Left ventricle myocardium inferior (tissue), 1 donor: ENCODE data around the gene CTSC. TPM values are rescaled to one million over a fixed set of nuclear protein-coding genes. Genes with fewer than 3 reads are reported as not detected.

Source experiments
- DNase-seq: peaks from one replicate; pipeline ENCODE4 v3.0.0-alpha.2; 2020
- H3K27ac ChIP-seq: fragments of 200-600 bp; replicated peaks from 2 replicates; pipeline ENCODE4 v1.8.0; 2021
- H3K27me3 ChIP-seq: fragments of 200-600 bp; 2 replicates; pipeline ENCODE4 v1.8.0; 2021; ENCODE audit warnings: low read depth
- H3K36me3 ChIP-seq: fragments of 200-600 bp; 2 replicates; pipeline ENCODE4 v1.8.0; 2021
- H3K4me1 ChIP-seq: fragments of 200-600 bp; 2 replicates; pipeline ENCODE4 v1.8.0; 2021
- H3K4me3 ChIP-seq: fragments of 200-600 bp; 2 replicates; pipeline ENCODE4 v1.8.0; 2021; ENCODE audit warnings: mild to moderate bottlenecking, moderate library complexity
- H3K9me3 ChIP-seq: fragments of 200-600 bp; replicated peaks from 2 replicates; pipeline ENCODE4 v1.8.0; 2021
- intact Hi-C: fragments of 100-400 bp; cut with micrococcal nuclease; formaldehyde crosslinking; loops from one replicate; pipeline ENCODE4 v1.11.0; 2022
- total RNA-seq: library from RNA; stranded (reverse); fragmentation: NEBNext Ultra II Directional; extraction: Animal tissue kit (Norgen Biotek cat#: 25700); gene quantifications from one replicate; pipeline ENCODE4 v1.2.1, GENCODE V29; 2021
- TF ChIP-seq, protein P1 (sequence below): fragments of 200-600 bp; IDR thresholded peaks from 2 replicates; pipeline ENCODE4 v1.8.0; 2021; ENCODE audit warnings: antibody characterized with exemption, mild to moderate bottlenecking, borderline replicate concordance
- donor health status: DM: no; HTN: yes; CAD: no; lungs with severe emphysema.

CTSC gene
- total RNA-seq, 1 donor from 2014 or later: 20.0 TPM

DNA sequence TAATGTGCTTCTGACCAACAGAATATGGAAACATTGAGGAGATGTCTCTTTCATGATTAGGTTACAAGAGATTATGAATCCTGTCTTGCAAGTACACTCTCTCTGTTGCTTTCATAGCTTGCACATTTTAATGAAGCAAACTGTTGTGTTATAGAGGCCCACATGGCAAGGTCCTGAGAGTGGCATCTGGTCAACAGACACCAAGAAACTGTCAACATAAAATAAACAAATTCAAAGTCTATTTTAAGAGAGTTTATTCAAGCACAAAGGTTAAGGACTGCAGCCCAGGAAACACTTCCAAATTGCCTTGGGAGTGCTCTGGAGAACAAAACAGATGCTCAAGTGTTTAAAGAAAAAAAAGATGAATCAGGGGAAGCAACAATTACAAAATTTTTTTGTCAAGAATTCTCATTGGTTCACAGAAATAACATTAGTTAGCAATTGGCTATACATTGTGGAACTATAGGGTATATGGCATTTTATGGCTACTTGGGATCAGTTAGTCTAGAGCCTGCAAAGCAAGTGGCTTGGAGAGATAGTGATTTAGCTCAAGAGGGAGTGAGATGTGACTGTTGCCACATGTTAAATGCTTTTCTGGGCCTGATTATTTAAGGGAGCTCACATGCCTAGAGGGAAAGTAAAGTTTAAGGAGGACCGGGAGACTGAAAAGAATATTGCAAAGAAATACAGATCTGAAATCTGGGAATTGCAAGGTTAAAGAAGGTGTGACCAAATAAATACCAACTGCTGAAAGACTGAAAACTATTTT is 54.6 kb downstream of the CTSC start:
- intact Hi-C loops: no loop called here

DNA sequence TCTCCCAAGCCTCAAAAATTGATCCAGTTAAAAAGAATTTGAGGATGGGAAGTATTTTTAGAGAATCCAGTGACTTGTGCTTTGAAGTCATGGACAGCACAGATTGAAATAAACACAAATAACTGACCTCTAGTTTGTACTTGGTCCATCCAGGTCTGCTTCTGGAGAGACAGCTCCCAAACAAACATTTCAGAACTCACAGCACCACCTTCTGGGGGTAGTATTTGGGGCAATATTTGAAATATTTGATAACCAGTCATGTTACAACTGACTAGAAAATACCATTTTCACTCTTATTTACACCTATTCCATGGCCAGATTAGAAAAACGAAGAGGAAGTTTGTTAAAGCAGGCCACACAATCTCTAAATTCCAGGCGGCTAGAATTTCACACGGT is 56.2 kb downstream of the CTSC start:
- no peak overlapping the region for H3K4me3 ChIP-seq
- DNase-seq: no peak
- intact Hi-C loops: no loop called here
- H3K27me3 ChIP-seq: no peaks in the 10 kb centered on the region
- H3K27ac ChIP-seq: no peak overlapping the region
- peaks cover 46% of the 10 kb centered on the region for H3K4me1 ChIP-seq
- no peaks in the 10 kb centered on the region for H3K9me3 ChIP-seq
- H3K36me3 ChIP-seq: no peaks in the 10 kb centered on the region
- TF ChIP-seq, protein P1, sequence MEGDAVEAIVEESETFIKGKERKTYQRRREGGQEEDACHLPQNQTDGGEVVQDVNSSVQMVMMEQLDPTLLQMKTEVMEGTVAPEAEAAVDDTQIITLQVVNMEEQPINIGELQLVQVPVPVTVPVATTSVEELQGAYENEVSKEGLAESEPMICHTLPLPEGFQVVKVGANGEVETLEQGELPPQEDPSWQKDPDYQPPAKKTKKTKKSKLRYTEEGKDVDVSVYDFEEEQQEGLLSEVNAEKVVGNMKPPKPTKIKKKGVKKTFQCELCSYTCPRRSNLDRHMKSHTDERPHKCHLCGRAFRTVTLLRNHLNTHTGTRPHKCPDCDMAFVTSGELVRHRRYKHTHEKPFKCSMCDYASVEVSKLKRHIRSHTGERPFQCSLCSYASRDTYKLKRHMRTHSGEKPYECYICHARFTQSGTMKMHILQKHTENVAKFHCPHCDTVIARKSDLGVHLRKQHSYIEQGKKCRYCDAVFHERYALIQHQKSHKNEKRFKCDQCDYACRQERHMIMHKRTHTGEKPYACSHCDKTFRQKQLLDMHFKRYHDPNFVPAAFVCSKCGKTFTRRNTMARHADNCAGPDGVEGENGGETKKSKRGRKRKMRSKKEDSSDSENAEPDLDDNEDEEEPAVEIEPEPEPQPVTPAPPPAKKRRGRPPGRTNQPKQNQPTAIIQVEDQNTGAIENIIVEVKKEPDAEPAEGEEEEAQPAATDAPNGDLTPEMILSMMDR: no peak

More for the DNA sequence above, 54.6 kb downstream of the CTSC start:
- TF ChIP-seq, protein P1: no peak
- no peak overlapping the region for H3K4me3 ChIP-seq
- no peak for DNase-seq
- no peaks in the 10 kb centered on the region for H3K36me3 ChIP-seq
- no peaks in the 10 kb centered on the region for H3K27me3 ChIP-seq
- H3K4me1 ChIP-seq: peaks cover 46% of the 10 kb centered on the region
- peak overlapping the region; percentile 23 for H3K27ac ChIP-seq
- H3K9me3 ChIP-seq: no peaks in the 10 kb centered on the region

DNA sequence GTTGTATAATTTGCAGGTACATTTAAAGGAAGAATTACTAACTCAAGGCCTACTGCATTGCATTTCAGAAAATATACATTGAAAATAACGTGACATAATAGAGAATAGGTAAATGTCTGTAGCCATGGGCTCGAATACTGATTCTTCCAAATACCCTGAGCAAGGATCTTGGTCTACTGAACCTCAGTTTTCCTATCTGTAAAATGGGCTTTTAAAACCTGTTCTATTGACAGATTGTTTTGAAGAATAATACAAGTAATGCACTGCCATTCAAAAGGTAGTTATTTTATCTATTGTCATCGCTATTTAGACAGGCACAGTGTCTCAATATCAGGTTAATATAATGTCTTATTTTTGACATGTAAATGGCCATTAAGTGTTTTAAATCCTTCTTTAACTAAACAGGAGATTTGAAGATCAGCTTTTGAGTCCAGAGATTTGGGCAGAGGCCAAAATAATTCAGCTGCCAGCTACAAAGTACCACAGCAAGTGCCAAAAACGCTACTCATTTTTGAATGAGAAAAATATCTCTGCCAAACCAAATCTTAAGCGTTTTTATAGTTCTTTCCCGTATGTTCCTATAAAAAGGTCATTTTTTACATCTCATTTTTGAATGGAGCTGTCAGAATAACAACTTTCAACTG is 56.7 kb downstream of the CTSC start:
- no peak overlapping the region for H3K4me3 ChIP-seq
- H3K27me3 ChIP-seq: no peaks in the 10 kb centered on the region
- intact Hi-C loops: no loop called here
- no peak for DNase-seq
- H3K36me3 ChIP-seq: no peaks in the 10 kb centered on the region
- H3K9me3 ChIP-seq: no peaks in the 10 kb centered on the region
- TF ChIP-seq, protein P1: no peak
- H3K27ac ChIP-seq: no peak overlapping the region
- H3K4me1 ChIP-seq: peaks cover 44% of the 10 kb centered on the region

DNA sequence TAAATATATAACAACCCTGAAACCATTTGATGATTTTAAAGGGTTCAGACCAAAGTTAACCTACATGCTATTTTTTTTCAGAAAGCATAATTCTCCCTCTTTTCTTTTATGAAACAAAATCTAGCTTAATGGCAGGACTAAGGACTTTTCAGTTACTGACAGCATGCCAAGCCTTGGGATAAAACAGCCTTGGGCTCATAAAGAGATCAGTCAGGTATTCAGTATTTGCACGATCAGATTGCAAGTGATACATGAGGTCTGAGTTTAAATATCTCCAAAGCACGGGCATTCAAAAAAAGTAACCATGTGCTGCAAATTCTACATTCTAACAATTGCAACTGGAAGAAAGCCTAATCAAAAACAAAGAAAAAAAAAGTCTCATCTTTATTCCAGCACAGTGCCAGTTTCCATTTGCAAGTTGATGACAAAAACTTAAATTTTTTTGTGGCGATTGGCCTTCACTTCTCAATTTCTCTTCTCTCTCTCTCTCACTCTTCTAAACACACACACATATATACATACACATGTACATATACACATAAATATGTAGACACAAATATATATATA is 60.1 kb downstream of the CTSC start:
- peaks cover 10% of the 10 kb centered on the region for H3K4me1 ChIP-seq
- DNase-seq: no peak
- H3K9me3 ChIP-seq: no peaks in the 10 kb centered on the region
- no peak overlapping the region for H3K27ac ChIP-seq
- no peaks in the 10 kb centered on the region for H3K36me3 ChIP-seq
- no peaks in the 10 kb centered on the region for H3K27me3 ChIP-seq
- intact Hi-C loops: no loop called here
- no peak overlapping the region for H3K4me3 ChIP-seq
- TF ChIP-seq, protein P1: no peak

DNA sequence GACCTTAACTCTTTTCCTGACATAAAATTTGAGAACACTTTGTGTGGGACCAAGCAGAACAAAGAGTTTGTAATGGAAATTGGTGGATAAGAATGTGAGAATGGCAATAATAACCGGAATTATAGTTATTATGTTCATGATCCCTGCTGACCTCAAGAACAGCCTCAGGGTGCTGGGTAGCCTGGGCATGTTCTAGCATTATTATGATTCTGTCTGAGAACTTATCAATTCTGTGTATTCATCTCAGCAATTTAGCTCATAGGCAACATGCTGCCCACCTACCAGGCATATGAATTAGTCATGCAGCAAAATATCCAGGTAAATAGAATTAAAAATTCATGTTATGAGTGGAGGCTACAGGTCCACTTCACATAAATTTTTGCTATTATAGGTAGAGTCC is 61.9 kb downstream of the CTSC start:
- Histone ChIP-seq H3K36me3 (no peaks in the 10 kb centered on the region), H3K27ac (no peak overlapping the region), H3K27me3 (no peaks in the 10 kb centered on the region), H3K4me3 (no peak overlapping the region), H3K4me1 (no peaks in the 10 kb centered on the region), H3K9me3 (peaks cover 10% of the 10 kb centered on the region)
- intact Hi-C loops: no loop called here
- DNase-seq: no peak
- TF ChIP-seq, protein P1: no peak
